Panc1 (cell line): ENCODE data around the gene MIER2. TPM values are rescaled to one million over a fixed set of nuclear protein-coding genes. Genes with fewer than 3 reads are reported as not detected.

Experiments used
- ATAC-seq: fragments of 200-7000 bp; cut with Tn5 transposase; 2 replicates; pipeline ENCODE4 v1.9.1; 2020; ENCODE audit warnings: mild to moderate bottlenecking, moderate library complexity
- BruUV-seq: library from RNA; stranded (reverse); fragments of 400-500 nt; replicated peaks from 2 replicates; lab custom pipeline; 2021; lab: Mats Ljungman, UMichigan
- CTCF ChIA-PET: fragments of 300-600 bp; sonication (Branson Sonifier 250); formaldehyde crosslinking; loops from one replicate; lab custom pipeline; 2022; ENCODE audit warnings: antibody characterized with exemption; lab: Charles Lee
- POLR2A ChIA-PET: fragments of 300-600 bp; sonication (Branson Sonifier 250); formaldehyde crosslinking; loops from one replicate; lab custom pipeline; 2022; ENCODE audit warnings: antibody characterized with exemption; lab: Charles Lee
- DNase-seq: peaks from one replicate; pipeline ENCODE4 v3.0.0-alpha.2; 2010; ENCODE audit warnings: low read depth, low spot score
- H3K27ac ChIP-seq: 2 replicates; pipeline ENCODE4 v1.5.1; 2011; ENCODE audit warnings: mild to moderate bottlenecking, low read length, inconsistent platforms
- H3K27me3 ChIP-seq: fragments of 200-500 bp; sonication (Bioruptor generic); 2 replicates; pipeline ENCODE4 v1.6.0; 2014; ENCODE audit warnings: low read length, inconsistent platforms; ENCODE audit not compliant: control insufficient read depth, insufficient read depth
- H3K36me3 ChIP-seq: fragments of 200-500 bp; sonication (Bioruptor generic); 2 replicates; pipeline ENCODE4 v1.5.1; 2014; ENCODE audit warnings: inconsistent platforms, mild to moderate bottlenecking, low read length, moderate library complexity; ENCODE audit not compliant: control insufficient read depth, insufficient read depth
- H3K4me1 ChIP-seq: 2 replicates; pipeline ENCODE4 v1.5.1; 2011; ENCODE audit warnings: inconsistent platforms, mild to moderate bottlenecking, low read length, moderate library complexity; ENCODE audit not compliant: control insufficient read depth, insufficient read depth
- H3K4me3 ChIP-seq, 2 experiments: 2 replicates each; pipeline ENCODE4 v1.5.1; 2011 to 2012; ENCODE audit warnings: low read depth in 2 of 2, low read length in 2 of 2, mild to moderate bottlenecking in 2 of 2, inconsistent platforms in 1 of 2, moderate library complexity in 1 of 2
- H3K9me3 ChIP-seq: fragments of 200-500 bp; sonication (Bioruptor generic); 2 replicates; pipeline ENCODE4 v1.5.1; 2014; ENCODE audit warnings: low read depth, mild to moderate bottlenecking, inconsistent platforms, low read length, moderate library complexity; ENCODE audit not compliant: control insufficient read depth, insufficient read depth
- CTCF ChIP-seq: fragments of 450-650 bp; IDR thresholded peaks from 2 replicates; pipeline ENCODE4 v1.5.1; 2017; ENCODE audit warnings: mild to moderate bottlenecking
- POLR2AphosphoS5 ChIP-seq: IDR thresholded peaks from 2 replicates; pipeline ENCODE4 v1.6.1; 2012; ENCODE audit warnings: mild to moderate bottlenecking, low read depth, low read length, moderate library complexity
- SIN3A ChIP-seq: IDR thresholded peaks from 2 replicates; pipeline ENCODE4 v1.6.1; 2012; ENCODE audit warnings: low read depth, mild to moderate bottlenecking, low read length, moderate library complexity, borderline replicate concordance; ENCODE audit not compliant: insufficient read depth
- TCF7L2 ChIP-seq: IDR thresholded peaks from 2 replicates; pipeline ENCODE4 v1.6.1; 2011; ENCODE audit warnings: mild to moderate bottlenecking, low read depth, low read length, inconsistent platforms
- in situ Hi-C: cut with HindIII; loops from 2 replicates; pipeline ENCODE4 v1.10.0; 2016; ENCODE audit warnings: low sequenced_read_pairs, low pct_unique_long_range_greater_than_20kb
- intact Hi-C: fragments of 100-400 bp; cut with micrococcal nuclease; formaldehyde crosslinking; loops from one replicate; pipeline ENCODE4 v1.10.0; 2022; ENCODE audit not compliant: unreplicated experiment
- total RNA-seq: library from RNA; stranded (reverse); gene quantifications from one replicate; pipeline ENCODE4 v1.2.1, GENCODE V29; 2021; ENCODE audit not compliant: unreplicated experiment
- TF ChIP-seq, protein P1 (sequence below), 2 experiments: IDR thresholded peaks; 2 replicates each; pipeline ENCODE4 v1.6.1; 2011 to 2012; ENCODE audit warnings: low read depth in 2 of 2, control low read depth in 1 of 2, low read length in 1 of 2, mild to moderate bottlenecking in 1 of 2, moderate library complexity in 1 of 2; ENCODE audit not compliant: insufficient read depth in 1 of 2

MIER2 gene
- total RNA-seq, 1 experiment from 2014 or later = 32.1 TPM

- POLR2A ChIA-PET = no interaction called here
- 0 out of 2 replicates have a peak, but pooled peaks cover 2% of the 10 kb centered on the region for H3K36me3 ChIP-seq
- no peak overlapping the region for H3K27ac ChIP-seq
- ATAC-seq (no peak), DNase-seq (no peak)
- TF ChIP-seq TCF7L2 = no peak
- TF ChIP-seq CTCF = no peak
- TF ChIP-seq, protein P1, sequence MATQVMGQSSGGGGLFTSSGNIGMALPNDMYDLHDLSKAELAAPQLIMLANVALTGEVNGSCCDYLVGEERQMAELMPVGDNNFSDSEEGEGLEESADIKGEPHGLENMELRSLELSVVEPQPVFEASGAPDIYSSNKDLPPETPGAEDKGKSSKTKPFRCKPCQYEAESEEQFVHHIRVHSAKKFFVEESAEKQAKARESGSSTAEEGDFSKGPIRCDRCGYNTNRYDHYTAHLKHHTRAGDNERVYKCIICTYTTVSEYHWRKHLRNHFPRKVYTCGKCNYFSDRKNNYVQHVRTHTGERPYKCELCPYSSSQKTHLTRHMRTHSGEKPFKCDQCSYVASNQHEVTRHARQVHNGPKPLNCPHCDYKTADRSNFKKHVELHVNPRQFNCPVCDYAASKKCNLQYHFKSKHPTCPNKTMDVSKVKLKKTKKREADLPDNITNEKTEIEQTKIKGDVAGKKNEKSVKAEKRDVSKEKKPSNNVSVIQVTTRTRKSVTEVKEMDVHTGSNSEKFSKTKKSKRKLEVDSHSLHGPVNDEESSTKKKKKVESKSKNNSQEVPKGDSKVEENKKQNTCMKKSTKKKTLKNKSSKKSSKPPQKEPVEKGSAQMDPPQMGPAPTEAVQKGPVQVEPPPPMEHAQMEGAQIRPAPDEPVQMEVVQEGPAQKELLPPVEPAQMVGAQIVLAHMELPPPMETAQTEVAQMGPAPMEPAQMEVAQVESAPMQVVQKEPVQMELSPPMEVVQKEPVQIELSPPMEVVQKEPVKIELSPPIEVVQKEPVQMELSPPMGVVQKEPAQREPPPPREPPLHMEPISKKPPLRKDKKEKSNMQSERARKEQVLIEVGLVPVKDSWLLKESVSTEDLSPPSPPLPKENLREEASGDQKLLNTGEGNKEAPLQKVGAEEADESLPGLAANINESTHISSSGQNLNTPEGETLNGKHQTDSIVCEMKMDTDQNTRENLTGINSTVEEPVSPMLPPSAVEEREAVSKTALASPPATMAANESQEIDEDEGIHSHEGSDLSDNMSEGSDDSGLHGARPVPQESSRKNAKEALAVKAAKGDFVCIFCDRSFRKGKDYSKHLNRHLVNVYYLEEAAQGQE (IDR thresholded peaks at IDR 0.05; ENCODE audit: insufficient read depth in 1 of 2, low read depth in 2 of 2, low read length in 1 of 2) = no peak
- no peak for TF ChIP-seq POLR2AphosphoS5
- no peak for TF ChIP-seq SIN3A
- in situ Hi-C loops (no loop called here), intact Hi-C loops (no loop called here)
- CTCF ChIA-PET = no interaction called here
- no peak overlapping the region for H3K4me3 ChIP-seq
- no TSS peak for BruUV-seq
- H3K9me3 ChIP-seq = no peaks in the 10 kb centered on the region
- no peaks in the 10 kb centered on the region for H3K27me3 ChIP-seq
- no peaks in the 10 kb centered on the region for H3K4me1 ChIP-seq
Measured at GRCh38 chr19:275958-276646, 68.5 kb downstream of the MIER2 start.

DNA sequence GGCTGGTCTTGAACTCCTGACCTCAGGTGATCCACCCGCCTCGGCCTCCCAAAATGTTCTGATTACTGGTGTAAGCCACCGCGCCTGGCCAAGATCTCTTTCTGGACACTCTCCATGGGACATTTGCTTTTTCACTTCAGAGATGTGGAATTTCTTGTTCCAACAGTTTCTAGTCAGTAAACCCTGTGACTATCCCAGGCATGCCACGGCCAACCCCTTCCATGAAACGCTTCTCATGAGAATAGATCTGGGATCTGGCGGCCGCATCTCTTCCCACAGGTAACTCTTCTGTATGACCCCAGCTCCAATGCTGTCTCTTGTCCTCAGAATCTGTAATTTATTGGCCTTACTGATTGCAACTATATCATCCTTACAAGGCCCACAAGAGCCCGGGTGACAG is 69.6 kb downstream of the MIER2 start:
- H3K9me3 ChIP-seq = no peaks in the 10 kb centered on the region
- H3K27me3 ChIP-seq = no peaks in the 10 kb centered on the region
- DNase-seq (no peak), ATAC-seq (no peak)
- in situ Hi-C loops (no loop called here), intact Hi-C loops (no loop called here)
- H3K27ac ChIP-seq = no peak overlapping the region
- no TSS peak for BruUV-seq
- TF ChIP-seq SIN3A = no peak
- TF ChIP-seq CTCF = no peak
- TF ChIP-seq, protein P1 (IDR thresholded peaks at IDR 0.05; ENCODE audit: insufficient read depth in 1 of 2, low read depth in 2 of 2, low read length in 1 of 2) = no peak
- no peak for TF ChIP-seq POLR2AphosphoS5
- TF ChIP-seq TCF7L2 = no peak
- ChIA-PET POLR2A (no interaction called here), CTCF (no interaction called here)
- H3K4me3 ChIP-seq = no peak overlapping the region
- H3K4me1 ChIP-seq = no peaks in the 10 kb centered on the region
- no peaks in the 10 kb centered on the region for H3K36me3 ChIP-seq
